HCT116 (cell line): ENCODE data around the gene FSCN2. TPM values are rescaled to one million over a fixed set of nuclear protein-coding genes. Genes with fewer than 3 reads are reported as not detected.

Source experiments
- ATAC-seq: fragments of 200-7000 bp; cut with Tn5 transposase; 2 replicates; pipeline ENCODE4 v1.9.1; 2020; ENCODE audit warnings: mild to moderate bottlenecking, moderate library complexity
- BruUV-seq: library from RNA; stranded (reverse); fragments of 400-500 nt; replicated peaks from 2 replicates; lab custom pipeline; 2021; lab: Mats Ljungman, UMichigan
- CTCF ChIA-PET: fragments of 300-600 bp; sonication (Branson Sonifier 250); formaldehyde crosslinking; loops from one replicate; lab custom pipeline; 2021; ENCODE audit warnings: antibody characterized with exemption; lab: Charles Lee
- POLR2A ChIA-PET: fragments of 300-600, 350-600 bp; sonication (Branson Sonifier 250); formaldehyde crosslinking; loops from one replicate; lab custom pipeline; 2021; ENCODE audit warnings: antibody characterized with exemption; lab: Charles Lee
- RAD21 ChIA-PET, 2 experiments: fragments of 300-600 bp; sonication (Branson Sonifier 250); formaldehyde crosslinking; loops; one replicate each; lab custom pipeline; 2023; ENCODE audit warnings: low total read pairs in 2 of 2; ENCODE audit not compliant: uncharacterized antibody in 2 of 2, unreplicated experiment in 2 of 2, low non-redundant PET in 1 of 2; lab: Charles Lee
- DNase-seq: peaks from one replicate; pipeline ENCODE4 v3.0.0-alpha.2; 2010; ENCODE audit warnings: low read depth, low spot score
- H2AFZ ChIP-seq: fragments of 200-600 bp; shearing (Covaris generic), sonication (generic); 2 replicates; pipeline ENCODE4 v1.6.1; 2017; ENCODE audit warnings: low read depth, mixed run types, mixed read lengths, antibody characterized with exemption, low read length; ENCODE audit not compliant: poor library complexity, severe bottlenecking
- H3K27ac ChIP-seq: 2 replicates; pipeline ENCODE4 v1.5.1; 2012; ENCODE audit warnings: low read depth, low read length
- H3K27me3 ChIP-seq: fragments of 200-600 bp; sonication (generic); 2 replicates; pipeline ENCODE4 v1.6.1; 2016; ENCODE audit warnings: mixed run types, low read length, mixed read lengths; ENCODE audit not compliant: insufficient read depth
- H3K36me3 ChIP-seq, 2 experiments: fragments of 200-500 bp in 1 of 2; fragments of 200-600 bp in 1 of 2; sonication (Bioruptor generic) in 1 of 2; sonication (generic) in 1 of 2; 2 replicates each; pipeline versions ENCODE4 v1.5.1 to v1.6.1; 2014 to 2016; ENCODE audit warnings: low read length in 2 of 2, inconsistent platforms in 1 of 2, mixed read lengths in 1 of 2, mixed run types in 1 of 2; ENCODE audit not compliant: insufficient read depth in 2 of 2, control insufficient read depth in 1 of 2
- H3K4me1 ChIP-seq, 2 experiments: fragments of 200-600 bp in 1 of 2; sonication (generic) in 1 of 2; 2 replicates each; pipeline versions ENCODE4 v1.5.1 to v1.6.1; 2012 to 2017; ENCODE audit warnings: low read length in 2 of 2, inconsistent platforms in 1 of 2, mild to moderate bottlenecking in 1 of 2, mixed read lengths in 1 of 2, mixed run types in 1 of 2, moderate library complexity in 1 of 2; ENCODE audit not compliant: insufficient read depth in 2 of 2, control insufficient read depth in 1 of 2
- H3K4me2 ChIP-seq: fragments of 200-600 bp; sonication (generic); 2 replicates; pipeline ENCODE4 v1.6.1; 2017; ENCODE audit warnings: mixed run types, low read length, mixed read lengths
- H3K4me3 ChIP-seq, 2 experiments: fragments of 200-600 bp in 1 of 2; sonication (generic) in 1 of 2; replicated peaks in 1 of 2; 2 replicates each; pipeline ENCODE4 v1.5.1; 2011 to 2016; ENCODE audit warnings: low read length in 2 of 2, control low read depth in 1 of 2, low read depth in 1 of 2, mild to moderate bottlenecking in 1 of 2, mixed read lengths in 1 of 2, mixed run types in 1 of 2
- H3K79me2 ChIP-seq: fragments of 200-600 bp; sonication (generic); 2 replicates; pipeline ENCODE4 v1.6.1; 2017; ENCODE audit warnings: mild to moderate bottlenecking, mixed run types, low read length, moderate library complexity, mixed read lengths; ENCODE audit not compliant: insufficient read depth
- H3K9ac ChIP-seq: fragments of 200-600 bp; sonication (generic); 2 replicates; pipeline ENCODE4 v1.6.1; 2016; ENCODE audit warnings: low read length, mixed read lengths
- H3K9me2 ChIP-seq: fragments of 200-600 bp; sonication (generic), shearing (Covaris generic); 2 replicates; pipeline ENCODE4 v1.6.1; 2017; ENCODE audit warnings: mixed run types, mild to moderate bottlenecking, moderate library complexity; ENCODE audit not compliant: insufficient read depth
- H3K9me3 ChIP-seq, 2 experiments: fragments of 200-500 bp in 1 of 2; fragments of 200-600 bp in 1 of 2; sonication (Bioruptor generic) in 1 of 2; sonication (generic) in 1 of 2; 2 replicates each; pipeline ENCODE4 v1.6.1; 2014 to 2017; ENCODE audit warnings: low read length in 2 of 2, mixed read lengths in 2 of 2, inconsistent platforms in 1 of 2, low read depth in 1 of 2, mild to moderate bottlenecking in 1 of 2, mixed run types in 1 of 2, moderate library complexity in 1 of 2; ENCODE audit not compliant: control insufficient read depth in 1 of 2, insufficient read depth in 1 of 2
- H4K20me1 ChIP-seq: fragments of 200-600 bp; sonication (generic), shearing (Covaris generic); 2 replicates; pipeline ENCODE4 v1.6.1; 2017; ENCODE audit warnings: mixed run types, mild to moderate bottlenecking, moderate library complexity; ENCODE audit not compliant: insufficient read depth
- CBX3 ChIP-seq: IDR thresholded peaks from 2 replicates; pipeline ENCODE4 v1.6.1; 2012; ENCODE audit warnings: low read depth
- CEBPB ChIP-seq: IDR thresholded peaks from 2 replicates; pipeline ENCODE4 v1.6.1; 2012; ENCODE audit warnings: low read depth
- EGR1 ChIP-seq: IDR thresholded peaks from 2 replicates; pipeline ENCODE4 v1.6.1; 2012; ENCODE audit warnings: low read depth
- FOSL1 ChIP-seq: IDR thresholded peaks from 2 replicates; pipeline ENCODE4 v1.6.1; 2012; ENCODE audit warnings: low read depth
- JUND ChIP-seq: IDR thresholded peaks from 2 replicates; pipeline ENCODE4 v1.6.1; 2012
- RAD21 ChIP-seq: IDR thresholded peaks from 2 replicates; pipeline ENCODE4 v1.6.1; 2012; ENCODE audit warnings: low read depth, mild to moderate bottlenecking
- SIN3A ChIP-seq: IDR thresholded peaks from 2 replicates; pipeline ENCODE4 v1.6.1; 2012; ENCODE audit warnings: low read depth
- SRF ChIP-seq: IDR thresholded peaks from 2 replicates; pipeline ENCODE4 v1.6.1; 2012; ENCODE audit warnings: low read depth
- TCF7L2 ChIP-seq: IDR thresholded peaks from 2 replicates; pipeline ENCODE4 v1.7.0; 2011; ENCODE audit warnings: borderline replicate concordance, inconsistent platforms; ENCODE audit not compliant: insufficient read depth, insufficient read length; ENCODE audit errors: extremely low read depth
- intact Hi-C: fragments of 100-400 bp; cut with micrococcal nuclease; formaldehyde crosslinking; loops from 2 replicates; pipeline ENCODE4 v1.10.0; 2022
- total RNA-seq: library from RNA; stranded (reverse); gene quantifications from one replicate; pipeline ENCODE4 v1.2.1, GENCODE V29; 2021; ENCODE audit not compliant: unreplicated experiment
- TF ChIP-seq, protein P1 (sequence below): IDR thresholded peaks from 2 replicates; pipeline ENCODE4 v1.6.1; 2011; ENCODE audit warnings: mild to moderate bottlenecking, low read length, moderate library complexity; ENCODE audit not compliant: insufficient replicate concordance; ENCODE audit errors: extremely low read depth
- TF ChIP-seq, protein P2 (sequence below): IDR thresholded peaks from 2 replicates; pipeline ENCODE4 v1.6.1; 2012
- TF ChIP-seq, protein P3 (sequence below), 3 experiments: fragments of 200-600 bp in 1 of 3; sonication (generic) in 1 of 3; IDR thresholded peaks in 2 of 3; conservative IDR thresholded peaks in 1 of 3; 2 replicates each; pipeline ENCODE4 v1.5.1; 2012 to 2017; ENCODE audit warnings: low read depth in 2 of 3, low read length in 2 of 3, antibody characterized with exemption in 1 of 3, borderline replicate concordance in 1 of 3, control low read depth in 1 of 3, mild to moderate bottlenecking in 1 of 3, mixed read lengths in 1 of 3, mixed run types in 1 of 3, moderate library complexity in 1 of 3; ENCODE audit not compliant: insufficient read depth in 1 of 3

The FSCN2 gene
- total RNA-seq, 1 experiment from 2014 or later: 10.1 TPM

DNA sequence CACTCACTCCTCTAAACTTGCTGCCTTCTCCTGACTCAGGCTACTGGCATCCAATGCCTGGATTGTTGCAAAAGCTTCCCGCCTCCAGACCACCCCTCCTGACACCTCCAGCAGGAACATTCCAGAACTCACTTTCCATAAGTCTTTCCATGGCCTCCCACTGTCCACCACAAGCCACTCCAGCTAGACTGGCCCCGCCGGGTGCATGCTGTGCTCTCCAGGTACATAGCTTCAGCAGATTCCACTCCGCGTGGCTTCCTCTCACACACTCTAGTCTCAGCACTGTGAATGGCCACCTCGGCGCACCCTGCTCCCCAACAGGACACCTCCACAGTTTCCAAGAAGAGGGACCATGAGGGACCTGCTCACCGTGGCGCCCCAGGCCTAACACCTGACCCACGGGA, 49.9 kb downstream of the FSCN2 start:
- H3K27ac ChIP-seq: peak overlapping the region; percentile 40; the same call in 1 of the 2 replicates
- no peak overlapping the region for H3K4me3 ChIP-seq
- ATAC-seq (0 out of 2 replicates have a peak, but pooled peaks have one; percentile 7), DNase-seq (no peak)
- peaks cover 81% of the 10 kb centered on the region for H3K79me2 ChIP-seq
- H3K27me3 ChIP-seq: no peaks in the 10 kb centered on the region
- peaks cover 24 to 42% of the 10 kb centered on the region in 2 experiments for H3K4me1 ChIP-seq
- BruUV-seq: no TSS peak
- no peak overlapping the region for H3K9ac ChIP-seq
- H3K9me3 ChIP-seq: no peaks in the 10 kb centered on the region
- no peaks in the 10 kb centered on the region for H3K9me2 ChIP-seq
- H3K4me2 ChIP-seq: peak overlapping the region; percentile 45
- CTCF ChIA-PET: no interaction called here
- intact Hi-C loops: no loop called here
- POLR2A ChIA-PET: interaction anchor here (1.1 kb wide), 1 partner anchor 11 kb away, joined by 5 read pairs; no protein-coding TSS in a partner anchor
- H2AFZ ChIP-seq: no peak overlapping the region
- H3K36me3 ChIP-seq: peaks cover 33 to 56% of the 10 kb centered on the region in 2 experiments; a peak in 3 of 4 replicates
- peaks cover 8% of the 10 kb centered on the region for H4K20me1 ChIP-seq
- RAD21 ChIA-PET: no interaction called here
- TF ChIP-seq FOSL1 (no peak), SRF (no peak), EGR1 (no peak), TCF7L2 (no peak), JUND (no peak), SIN3A (no peak), CEBPB (no peak), CBX3 (no peak), RAD21 (no peak)
- TF ChIP-seq, protein P1, sequence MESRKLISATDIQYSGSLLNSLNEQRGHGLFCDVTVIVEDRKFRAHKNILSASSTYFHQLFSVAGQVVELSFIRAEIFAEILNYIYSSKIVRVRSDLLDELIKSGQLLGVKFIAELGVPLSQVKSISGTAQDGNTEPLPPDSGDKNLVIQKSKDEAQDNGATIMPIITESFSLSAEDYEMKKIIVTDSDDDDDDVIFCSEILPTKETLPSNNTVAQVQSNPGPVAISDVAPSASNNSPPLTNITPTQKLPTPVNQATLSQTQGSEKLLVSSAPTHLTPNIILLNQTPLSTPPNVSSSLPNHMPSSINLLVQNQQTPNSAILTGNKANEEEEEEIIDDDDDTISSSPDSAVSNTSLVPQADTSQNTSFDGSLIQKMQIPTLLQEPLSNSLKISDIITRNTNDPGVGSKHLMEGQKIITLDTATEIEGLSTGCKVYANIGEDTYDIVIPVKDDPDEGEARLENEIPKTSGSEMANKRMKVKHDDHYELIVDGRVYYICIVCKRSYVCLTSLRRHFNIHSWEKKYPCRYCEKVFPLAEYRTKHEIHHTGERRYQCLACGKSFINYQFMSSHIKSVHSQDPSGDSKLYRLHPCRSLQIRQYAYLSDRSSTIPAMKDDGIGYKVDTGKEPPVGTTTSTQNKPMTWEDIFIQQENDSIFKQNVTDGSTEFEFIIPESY: no peak
- TF ChIP-seq, protein P2, sequence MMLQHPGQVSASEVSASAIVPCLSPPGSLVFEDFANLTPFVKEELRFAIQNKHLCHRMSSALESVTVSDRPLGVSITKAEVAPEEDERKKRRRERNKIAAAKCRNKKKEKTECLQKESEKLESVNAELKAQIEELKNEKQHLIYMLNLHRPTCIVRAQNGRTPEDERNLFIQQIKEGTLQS: no peak
- TF ChIP-seq, protein P3, sequence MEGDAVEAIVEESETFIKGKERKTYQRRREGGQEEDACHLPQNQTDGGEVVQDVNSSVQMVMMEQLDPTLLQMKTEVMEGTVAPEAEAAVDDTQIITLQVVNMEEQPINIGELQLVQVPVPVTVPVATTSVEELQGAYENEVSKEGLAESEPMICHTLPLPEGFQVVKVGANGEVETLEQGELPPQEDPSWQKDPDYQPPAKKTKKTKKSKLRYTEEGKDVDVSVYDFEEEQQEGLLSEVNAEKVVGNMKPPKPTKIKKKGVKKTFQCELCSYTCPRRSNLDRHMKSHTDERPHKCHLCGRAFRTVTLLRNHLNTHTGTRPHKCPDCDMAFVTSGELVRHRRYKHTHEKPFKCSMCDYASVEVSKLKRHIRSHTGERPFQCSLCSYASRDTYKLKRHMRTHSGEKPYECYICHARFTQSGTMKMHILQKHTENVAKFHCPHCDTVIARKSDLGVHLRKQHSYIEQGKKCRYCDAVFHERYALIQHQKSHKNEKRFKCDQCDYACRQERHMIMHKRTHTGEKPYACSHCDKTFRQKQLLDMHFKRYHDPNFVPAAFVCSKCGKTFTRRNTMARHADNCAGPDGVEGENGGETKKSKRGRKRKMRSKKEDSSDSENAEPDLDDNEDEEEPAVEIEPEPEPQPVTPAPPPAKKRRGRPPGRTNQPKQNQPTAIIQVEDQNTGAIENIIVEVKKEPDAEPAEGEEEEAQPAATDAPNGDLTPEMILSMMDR (IDR thresholded peaks at IDR 0.05 in 2 of 3, conservative IDR thresholded peaks at IDR 0.05 in 1 of 3; ENCODE audit: borderline replicate concordance in 1 of 3, insufficient read depth in 1 of 3, low read depth in 2 of 3, low read length in 2 of 3): no peak
- TF ChIP-seq, all 23 proteins: peak for 0
